HG02840 (cell line): Measurements from ENCODE around the gene DAND5.

ENCODE experiments used
- ATAC-seq: cut with Tn5 transposase; IDR thresholded peaks from one replicate; pipeline ENCODE4 v1.9.1; 2021; ENCODE audit warnings: mild to moderate bottlenecking, moderate library complexity, moderate number of reproducible peaks; ENCODE audit not compliant: unreplicated experiment, low FRiP score

DAND5 gene

DNA sequence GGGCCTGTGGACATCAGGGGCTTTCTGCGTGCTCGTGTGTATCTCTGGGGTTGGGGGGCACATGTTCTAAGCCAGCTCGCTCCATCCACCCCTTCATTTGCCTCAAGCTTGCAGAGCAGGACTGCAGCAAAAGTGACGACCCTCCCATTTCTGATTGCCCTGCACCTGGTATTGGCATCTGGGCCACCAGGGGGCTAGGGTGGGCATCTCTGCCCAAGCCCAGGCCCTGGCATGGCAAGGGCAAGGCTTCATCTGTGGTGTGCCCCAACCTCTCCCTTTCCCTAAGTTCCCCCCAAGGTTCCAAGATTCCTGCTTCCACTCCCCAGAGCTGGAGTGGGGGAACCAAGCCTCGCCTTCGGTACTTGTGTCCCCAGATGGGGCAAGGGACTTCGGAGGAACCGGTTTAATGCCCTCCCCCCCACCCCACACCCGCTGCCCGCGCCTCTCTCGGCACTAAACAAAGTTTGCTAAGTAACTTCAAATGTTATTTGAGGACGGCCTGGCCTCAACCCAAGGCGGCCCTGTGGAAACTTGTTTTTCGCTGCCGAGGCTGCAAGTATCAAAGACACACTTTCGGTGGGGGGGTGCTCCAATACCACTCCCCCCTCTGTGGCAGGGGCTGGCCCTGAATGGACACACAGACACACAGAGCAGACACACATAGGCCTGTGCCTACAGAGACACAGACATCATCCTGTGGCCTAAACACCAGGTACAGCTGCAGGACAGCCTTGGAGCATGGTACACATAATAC, 38.1 kb downstream of the DAND5 start:
- no peak for ATAC-seq

DNA sequence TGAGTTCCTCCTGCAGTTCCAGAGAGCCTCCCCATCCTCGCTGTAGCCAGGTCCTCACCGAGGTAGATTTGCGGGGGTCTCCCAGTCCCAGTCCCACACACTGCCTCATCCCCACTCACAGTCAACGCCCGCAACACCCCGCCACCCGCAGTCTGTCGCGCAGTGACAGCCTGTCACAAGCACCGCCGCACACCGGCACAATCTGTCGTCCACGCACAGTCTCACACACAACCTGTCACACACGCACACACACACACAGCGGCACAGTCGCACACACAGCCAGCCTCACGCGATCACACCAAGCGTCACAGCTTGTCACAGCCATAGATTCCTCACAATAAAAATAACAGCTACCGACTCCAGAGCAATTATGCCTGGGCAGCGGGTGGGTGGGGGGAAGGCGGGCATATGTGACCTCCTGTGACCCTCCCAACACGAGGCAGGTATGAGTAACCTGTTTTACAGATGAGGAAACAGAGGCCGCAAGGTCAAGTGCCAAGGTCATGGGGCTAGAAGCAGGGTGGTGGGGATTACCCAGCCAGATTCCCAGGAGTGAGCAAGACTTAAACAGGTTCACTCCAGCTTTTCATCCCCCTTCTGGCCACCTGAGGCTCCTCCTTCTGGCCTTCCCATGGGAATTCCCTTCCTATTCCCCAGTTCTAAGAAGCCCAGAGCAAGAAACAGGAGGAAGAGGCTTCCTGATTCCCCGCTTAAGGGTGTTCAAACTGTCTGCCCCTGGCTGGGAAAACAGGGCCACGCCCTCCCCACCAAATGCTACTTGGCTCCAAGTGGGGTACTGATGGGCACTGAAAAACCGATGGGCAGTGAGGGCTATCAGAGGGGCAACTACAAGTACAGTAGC, 39.8 kb downstream of the DAND5 start:
- no peak for ATAC-seq

DNA sequence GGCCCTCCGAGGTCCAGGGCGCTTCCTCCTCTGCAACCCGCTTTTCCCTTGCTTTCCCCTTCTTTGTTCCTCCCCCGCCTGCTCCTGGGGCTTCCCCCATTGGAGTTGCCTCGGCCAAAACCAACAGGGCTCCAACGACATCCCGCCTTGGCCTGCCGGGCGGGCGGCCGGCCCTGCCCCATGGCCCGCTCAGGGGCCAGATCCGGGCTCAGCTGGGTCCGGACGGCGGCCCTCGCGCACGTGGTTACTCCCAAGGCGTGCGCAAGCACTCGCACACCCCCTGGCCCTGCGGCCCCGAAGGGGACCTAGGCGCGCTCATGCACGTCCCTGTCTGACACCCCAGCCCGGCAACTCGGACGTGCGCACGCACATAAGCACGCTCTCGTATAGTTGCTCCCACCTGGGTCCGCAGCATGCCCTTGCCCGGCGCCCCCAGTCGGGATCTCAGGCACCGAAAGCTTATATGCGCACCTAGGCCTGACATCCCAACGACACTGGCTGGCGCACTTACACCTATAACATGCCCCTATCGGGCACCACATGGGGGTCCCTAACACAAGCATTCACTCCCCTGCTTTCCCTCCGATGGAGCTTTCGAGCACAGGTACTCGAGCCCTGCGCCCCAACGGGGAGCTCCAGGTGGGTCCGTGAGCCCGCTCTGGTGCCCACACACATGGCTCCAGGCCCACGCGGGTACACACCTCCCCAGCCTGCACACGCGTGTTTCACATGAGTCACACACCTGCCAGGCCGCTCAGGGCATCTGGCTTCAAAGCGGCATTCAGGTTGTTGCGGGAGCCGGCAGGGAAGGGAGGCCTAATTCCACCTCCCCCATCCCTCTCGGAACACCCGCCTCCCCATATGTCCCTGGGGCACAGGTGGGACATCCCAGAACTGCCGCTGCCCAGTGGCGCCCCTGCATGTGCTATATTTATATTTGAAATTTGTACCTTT, 40.9 kb downstream of the DAND5 start:
- no peak for ATAC-seq

DNA sequence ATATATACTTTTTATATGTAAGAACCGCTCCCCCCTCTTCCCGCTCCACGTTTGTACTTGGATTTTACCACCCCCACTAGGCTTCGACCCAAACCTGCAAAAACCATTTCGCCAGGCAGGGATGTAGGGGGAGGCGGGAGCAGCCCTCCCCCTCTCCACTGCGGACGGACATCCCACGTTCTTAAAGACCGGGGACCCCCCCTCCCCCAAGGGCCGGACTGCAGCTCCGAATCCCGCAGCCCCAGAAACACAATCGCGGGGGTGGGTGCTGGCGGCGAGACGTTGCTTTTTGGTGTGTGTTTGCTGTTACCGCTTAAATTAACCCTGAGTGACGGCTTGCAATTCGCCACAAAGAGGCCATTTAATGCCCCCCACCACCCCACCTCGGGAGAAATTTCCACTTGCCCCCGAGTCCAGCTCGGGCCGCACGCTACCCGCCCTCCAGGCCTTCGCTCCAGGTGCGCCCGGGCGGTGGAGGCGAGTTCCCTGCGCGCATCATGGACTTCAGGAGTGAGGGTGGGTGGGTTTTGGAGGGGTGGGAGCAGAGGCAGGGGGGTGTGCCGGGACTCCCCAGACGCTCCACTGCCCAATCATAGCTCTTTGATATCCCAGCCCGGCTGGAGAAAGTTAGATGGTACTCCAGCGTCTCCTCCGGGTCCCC, 41.7 kb downstream of the DAND5 start:
- ATAC-seq, result no peak

DNA sequence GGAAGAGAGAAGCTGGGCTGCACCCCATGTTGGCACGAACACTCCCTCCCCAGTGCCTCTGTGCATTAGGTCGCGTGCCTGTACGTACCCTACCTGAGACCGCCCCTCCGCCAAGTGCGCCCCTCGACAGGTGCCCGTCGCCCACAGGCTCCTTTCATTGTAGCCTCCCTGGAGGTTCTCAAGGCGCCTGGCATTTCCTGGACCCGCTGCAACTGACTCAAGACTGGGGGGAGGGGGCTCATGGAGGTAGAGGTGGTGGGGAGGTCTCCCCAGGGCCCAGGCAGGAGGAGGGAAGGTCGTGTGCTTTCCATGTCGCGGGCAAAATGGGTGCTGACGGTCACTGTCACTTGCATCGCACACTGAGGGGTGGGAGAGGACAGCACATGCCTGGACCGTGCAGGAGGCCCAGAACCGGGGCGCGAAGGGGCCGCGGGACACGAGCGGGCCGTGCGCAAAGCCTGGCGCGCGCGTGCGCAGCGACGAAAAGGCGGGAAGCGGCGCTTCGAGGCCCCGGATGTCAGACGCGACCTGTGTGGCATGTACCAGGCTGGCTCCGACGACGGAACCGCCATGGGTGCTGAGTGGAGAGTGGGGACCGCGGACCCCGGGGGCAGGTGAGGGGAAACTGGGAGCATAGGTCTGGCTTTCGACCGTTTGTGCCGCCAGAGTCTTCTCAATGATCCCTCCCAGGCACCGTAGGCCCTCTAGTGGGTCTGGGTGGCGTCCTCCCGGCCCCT, 42.4 kb downstream of the DAND5 start:
- no peak for ATAC-seq

DNA sequence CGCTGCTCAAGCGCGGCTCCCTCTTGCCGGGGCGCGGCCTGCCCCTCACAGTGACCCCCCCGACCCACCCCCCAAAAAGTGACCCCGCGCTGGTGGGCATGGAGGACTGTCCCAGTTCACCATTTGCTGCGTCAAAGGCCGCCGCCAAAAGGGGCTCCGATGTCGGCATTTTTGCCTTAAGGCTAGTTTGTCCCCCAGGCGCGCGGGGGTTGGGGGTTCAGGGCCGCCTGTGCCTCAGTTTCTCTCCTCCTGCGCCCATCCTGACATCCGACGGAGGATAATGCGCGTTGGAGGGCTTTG, 43.0 kb downstream of the DAND5 start:
- no peak for ATAC-seq

DNA sequence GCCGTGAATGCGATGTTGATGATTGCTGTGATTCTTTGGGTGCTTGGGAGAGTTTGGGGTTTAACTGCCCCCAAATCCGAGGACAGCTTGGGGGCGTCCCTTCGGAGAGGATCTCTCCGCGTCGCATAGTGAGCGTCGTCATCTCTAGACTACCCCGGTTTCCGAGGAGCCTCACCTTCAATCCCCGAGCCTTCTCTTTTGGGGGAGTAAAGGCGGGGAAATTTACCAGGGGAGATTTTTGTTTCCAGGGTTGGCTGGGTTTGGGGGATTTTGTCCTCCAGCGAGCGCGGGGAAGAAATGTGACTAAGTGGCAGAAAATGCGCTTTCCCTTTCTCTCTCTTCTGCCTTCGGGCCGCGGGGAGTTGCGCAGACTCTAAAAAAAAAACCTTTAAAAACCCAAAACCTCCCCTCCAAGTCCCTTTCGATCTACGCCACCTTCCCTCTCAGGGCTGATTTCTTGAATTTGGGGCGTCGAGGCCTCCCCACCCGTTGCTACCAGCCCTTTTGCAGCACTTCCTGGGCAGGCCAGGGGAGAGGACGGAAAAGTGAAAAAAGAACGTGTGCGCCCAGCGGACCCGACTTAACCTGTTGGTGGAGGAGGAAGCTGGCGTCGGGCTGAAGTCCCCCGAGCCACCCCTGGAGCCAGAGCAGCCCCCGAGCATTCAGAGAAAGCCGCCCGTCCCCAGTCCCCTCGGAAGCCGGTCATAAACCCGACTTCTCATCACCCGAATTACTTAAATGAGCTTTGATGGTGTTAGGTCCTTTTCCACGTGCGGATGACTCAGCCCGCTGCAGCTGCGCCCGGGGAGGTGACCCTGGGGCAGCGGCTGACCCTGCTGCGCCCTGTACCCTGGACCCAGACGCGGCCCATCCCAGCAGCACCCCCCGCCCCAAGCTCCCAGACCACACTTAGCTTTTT, 43.6 kb downstream of the DAND5 start:
- ATAC-seq, result no peak

DNA sequence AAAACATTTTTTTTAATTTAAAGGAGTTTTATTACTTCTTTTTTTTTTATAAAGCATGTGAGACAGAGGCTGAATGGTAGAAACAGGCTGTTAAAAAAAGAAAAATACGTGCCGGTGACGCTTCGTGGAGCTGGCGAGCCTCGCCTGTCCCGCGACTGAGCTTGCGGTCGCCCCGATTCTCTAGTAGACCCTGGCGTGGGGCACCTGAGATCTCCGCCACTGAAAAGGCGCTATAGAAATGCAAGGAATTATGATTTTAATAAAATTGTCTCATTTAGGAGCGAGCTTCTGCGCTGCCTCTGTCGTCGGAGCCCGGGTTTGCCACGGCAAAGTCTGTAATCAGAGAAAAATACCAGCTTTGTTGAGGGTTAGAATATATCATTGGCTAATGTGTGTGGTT, 44.3 kb downstream of the DAND5 start:
- ATAC-seq, result no peak

DNA sequence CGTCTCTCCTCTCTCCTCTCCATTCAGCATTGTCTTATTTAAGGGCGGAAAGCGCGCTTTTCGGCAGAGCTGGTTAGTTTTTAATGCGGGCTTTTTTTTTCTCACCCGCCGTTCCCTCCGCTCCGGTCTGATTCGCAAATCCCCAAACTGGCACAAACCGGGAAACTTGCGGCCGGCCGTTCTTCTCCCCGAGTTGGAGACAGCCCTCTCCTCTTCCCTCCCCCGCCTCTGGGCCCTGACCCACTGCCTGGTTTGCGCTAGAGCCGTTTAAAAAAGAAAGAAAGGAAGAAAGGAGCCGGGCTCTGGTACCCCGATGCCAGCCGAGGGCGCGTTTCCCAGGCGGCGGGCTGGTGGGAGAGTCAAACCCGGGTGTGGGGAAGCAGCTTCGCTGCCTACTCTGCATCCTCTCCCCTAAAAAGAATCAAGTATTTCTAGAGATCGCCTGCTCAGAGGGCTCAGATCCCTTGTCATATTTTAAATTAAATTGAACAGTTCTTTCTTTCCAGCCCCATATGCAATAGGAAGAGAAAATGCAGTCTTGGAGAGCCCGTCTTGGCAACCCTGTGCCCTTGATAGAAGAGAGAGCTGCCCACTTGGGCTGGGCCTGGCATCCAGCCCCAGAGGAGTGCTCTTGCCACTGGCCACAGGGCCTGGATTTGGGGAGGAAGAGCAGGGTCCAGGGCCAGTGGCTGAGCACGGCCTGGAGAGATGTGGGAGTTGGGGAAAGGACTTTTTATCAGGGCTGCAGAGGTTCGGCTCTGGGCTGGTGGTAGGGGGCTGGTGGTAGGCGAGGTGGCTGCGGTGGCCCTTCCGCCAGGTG, 44.9 kb downstream of the DAND5 start:
- no peak for ATAC-seq

DNA sequence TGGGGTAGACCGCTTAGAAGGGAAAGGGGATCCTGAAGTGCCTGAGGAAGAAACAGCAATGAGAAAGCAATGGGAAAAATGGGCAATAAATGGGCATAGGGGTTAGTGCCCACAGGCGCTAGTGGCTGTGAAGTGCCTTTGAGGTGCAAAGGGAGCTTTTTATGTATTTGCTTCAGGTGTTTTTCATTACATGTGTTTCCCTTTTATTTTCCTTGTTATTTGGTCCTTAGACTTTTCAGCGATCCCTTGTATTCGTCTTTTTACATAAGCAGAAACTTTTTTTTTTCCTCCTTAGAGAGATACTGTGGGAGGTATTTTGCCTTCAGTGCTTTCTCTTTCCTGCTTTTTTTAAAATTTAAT, 45.5 kb downstream of the DAND5 start:
- ATAC-seq, result no peak

DNA sequence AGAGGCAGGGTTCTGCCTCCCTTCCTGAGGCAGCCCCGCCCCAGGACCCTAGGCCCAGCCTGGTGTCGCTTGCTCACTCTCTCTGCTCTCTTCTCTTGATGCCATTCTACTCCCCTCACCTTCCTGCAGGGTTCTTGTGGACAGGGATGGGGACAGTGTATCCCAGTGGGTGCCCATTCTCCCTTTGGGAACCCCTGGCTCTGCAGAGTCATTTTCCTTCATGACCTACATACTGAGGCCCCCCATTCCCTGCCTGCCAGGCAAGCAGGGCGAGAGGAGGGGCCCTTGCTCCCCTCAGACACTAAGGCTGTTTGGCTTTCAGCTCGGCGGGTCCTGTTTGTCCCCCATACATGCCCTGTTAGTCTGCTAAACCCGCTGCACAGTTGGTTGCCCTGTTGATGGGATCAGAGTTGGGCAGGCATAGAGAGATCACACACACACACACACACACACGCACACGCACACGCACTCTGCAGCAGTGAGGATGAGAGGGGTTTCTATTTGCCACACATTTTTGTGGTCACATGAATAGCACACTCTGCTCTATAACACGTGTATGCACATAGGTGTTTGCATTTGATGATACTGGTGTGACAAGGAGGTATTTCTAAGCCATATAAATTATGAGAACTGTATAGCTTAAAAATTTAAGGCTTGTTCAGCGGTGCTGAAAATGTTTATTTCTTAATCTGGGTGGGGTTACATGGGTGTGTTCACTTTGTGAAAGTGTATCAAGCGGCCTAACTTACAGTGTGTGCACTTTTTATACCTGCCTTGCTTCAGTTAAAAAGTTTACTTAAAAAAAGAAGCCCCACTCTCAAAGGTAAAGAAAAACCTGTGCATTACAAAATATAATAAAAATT, 46.2 kb downstream of the DAND5 start:
- ATAC-seq, result no peak

DNA sequence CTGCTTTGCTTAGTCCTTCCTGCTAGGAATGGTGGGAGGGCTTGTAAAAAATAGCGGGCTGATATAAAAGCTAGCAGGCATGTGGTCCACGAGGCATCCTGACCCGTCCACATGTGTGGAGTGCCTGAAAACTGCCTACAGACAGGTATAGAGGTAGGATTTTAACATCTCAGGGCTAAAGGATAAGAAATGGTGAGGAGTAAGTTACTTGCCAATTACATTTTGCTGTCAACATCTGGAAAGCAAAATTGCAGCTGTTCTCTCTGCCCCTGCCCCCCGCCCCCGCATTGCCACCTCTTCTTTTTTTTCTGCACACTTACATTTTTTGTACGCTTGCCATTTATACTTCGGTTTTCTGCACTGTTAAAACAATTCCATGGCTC, 46.9 kb downstream of the DAND5 start:
- no peak for ATAC-seq

DNA sequence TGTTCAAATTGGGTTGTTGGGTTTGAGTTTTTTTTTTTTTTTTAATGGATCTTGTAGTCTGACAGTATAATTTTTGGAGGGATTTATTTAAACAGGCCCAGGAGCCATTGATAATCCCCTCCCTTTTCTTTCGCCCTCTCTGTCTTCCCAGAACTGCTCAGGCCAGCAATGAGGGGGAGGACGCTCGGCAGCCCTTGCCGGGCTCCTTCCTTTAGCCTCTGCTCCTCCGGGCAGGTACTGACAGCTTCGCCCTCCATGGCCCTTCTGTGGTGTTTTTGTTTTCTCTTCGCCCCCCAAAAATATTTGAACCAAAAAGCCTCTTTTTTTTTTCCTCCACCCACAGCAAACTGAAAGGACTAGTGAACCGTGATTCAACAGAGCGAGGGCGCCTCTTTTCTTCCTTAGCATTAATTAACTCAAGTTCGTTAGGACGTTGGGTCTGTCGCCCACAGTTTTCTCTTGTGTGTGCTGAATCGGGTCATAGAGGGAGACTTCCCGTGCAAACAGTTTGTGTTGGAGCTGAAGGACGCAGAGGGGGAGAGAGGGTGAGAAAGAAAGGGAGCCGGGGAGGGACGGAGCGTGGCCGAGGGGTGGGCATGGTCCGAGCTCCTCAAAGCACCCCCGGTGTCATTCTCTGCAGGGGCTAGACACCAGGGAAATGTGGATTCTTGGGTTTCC, 47.4 kb downstream of the DAND5 start:
- ATAC-seq, result no peak

DNA sequence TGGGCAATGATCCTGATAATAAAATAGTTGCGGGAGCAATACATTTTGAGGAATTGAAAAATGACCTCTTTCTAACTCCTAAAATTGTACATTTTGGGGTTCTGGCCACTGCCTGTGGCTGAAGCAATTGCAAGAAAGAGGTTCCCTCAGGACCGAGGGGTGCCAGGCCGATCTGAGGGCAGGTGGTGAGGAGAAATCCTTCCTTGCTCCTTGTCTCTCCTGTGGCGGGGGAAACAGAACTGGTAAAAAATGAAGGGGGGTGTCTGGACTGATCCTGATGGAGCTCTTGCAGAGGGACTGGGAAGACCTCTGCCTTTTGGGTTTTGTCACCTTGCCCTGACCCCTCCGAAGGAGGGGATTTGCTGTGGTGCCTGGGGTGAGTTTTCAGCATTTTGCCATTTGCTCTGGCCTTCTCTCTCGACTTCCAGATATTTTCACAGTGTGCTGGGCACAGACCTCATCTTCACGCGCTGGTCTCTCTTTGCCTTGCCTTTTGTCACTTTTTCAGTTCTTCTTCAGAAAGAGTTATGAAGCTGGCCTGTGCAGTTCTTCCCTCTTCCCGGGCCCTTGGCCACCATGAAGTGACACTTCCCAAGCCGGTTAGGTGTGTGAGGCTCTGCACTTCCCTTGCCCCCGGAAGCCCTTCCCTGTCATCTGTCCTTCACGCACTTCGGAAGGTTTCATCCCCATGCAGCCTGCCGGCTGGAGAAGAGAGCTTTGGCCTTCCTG, 48.1 kb downstream of the DAND5 start:
- no peak for ATAC-seq

DNA sequence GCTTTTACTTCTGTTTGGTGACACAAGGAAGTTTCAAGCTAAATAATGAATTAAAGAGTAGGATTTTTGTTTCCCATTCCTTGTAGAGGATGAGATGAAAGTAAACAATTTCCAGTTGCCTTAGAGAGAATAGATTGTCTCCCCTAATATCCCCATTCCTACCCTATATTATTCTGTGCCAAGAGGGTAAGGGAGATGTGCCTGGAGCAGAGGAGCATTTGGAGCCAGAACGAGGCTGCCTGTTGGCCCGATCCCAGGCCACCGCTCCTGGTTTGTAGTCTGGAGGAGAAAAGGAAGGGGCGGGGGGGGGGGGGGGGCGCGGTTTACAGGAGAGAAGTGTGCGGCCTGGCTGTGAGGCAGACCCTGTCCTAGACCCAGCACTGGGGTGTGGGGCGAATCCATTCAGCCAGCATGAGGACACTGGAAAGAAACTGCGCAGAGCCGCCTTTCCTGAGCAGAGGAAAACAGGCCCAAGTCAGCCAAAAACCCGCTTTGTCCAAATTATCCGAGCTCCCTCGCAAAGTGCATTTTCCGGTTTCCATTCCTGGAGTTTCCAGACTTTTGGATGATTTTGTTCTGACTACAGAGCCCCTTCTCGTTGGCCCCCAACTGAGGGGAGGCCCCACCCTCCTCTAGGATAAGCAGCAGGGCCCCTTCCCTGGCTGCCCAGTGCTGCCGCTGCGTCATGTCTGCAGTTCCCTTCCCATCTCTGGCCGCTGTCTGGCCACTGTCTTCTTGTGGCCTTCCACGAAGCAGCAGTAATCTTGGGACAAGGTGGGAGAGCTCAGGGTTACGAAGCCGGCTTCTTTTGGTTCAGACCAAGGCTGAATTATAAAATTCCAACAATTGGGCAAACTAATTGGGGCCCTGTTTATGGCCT, 48.9 kb downstream of the DAND5 start:
- no peak for ATAC-seq
